Activated T-cell treated with anti-CD3 and anti-CD28 coated beads for 48 hours (primary cell): ENCODE results near the gene EXOSC9.
A peak's percentile ranks its signal among the peaks of the same experiment; 100 is the strongest.

Experiments used
- DNase-seq: peaks from one replicate; pipeline ENCODE4 v3.0.0-alpha.2; 2020; ENCODE audit warnings: low read depth

Gene EXOSC9

DNA sequence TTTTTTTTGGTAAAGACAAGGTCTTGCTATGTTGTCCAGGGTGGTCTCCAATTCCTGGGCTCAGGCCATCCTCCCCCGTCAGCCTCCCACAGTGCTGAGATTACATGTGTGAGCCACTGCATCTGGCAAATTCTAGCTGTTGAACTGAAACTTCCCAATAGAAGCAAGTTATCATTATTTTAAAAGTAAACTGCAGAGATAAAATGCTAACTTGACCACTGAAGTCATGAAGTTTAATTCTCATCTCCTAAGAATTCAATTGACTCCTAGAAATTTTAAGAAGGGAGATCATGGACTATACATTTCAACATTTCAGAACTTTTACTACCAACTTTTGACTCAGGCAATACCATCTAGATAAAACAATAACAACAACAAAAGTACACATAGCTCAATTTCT lies 11.7 kb upstream of the EXOSC9 start:
- DNase-seq = no peak

DNA sequence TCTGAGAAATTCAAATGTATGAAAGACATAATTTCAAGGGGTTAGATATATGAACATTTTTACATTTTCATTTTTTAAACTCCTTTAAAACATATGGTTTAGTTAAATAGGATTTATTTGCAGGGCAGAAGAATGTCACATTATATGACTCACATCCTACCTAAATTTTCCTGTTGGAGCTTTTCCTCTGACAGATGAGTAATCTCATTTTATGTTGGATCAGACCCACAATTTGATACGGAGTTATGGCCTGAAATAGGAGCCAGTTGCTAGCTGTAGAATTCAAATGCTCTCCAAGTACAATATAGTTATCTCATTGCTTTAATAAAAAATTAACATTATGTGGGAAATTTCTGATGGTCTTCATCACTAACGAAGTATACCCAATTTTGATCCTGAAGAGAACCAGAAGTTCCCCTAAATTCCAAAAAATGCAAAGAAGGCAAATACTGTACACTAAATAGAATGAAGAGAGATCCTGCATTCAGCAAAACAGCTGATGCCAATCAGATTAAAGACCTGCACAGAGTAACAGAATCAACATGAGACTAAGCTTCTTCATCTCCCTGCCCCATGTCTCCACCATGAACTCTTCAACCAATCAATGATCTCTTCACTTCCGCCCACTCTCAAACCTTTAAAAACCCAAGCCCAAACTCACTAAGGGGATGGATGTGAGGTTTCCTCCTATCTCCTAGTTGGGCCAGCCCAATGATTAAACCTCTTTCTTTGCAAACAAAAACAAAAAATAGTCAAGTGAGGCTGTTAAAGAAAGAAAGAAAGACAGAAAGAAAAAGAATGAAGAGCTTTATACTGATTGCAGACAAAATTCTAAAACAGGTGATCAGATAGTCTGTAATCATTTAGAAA lies 10.9 kb upstream of the EXOSC9 start:
- no peak for DNase-seq

- DNase-seq = no peak
Observed at GRCh38 chr4:121790976-121791375, 10.1 kb upstream of the EXOSC9 start.

DNA sequence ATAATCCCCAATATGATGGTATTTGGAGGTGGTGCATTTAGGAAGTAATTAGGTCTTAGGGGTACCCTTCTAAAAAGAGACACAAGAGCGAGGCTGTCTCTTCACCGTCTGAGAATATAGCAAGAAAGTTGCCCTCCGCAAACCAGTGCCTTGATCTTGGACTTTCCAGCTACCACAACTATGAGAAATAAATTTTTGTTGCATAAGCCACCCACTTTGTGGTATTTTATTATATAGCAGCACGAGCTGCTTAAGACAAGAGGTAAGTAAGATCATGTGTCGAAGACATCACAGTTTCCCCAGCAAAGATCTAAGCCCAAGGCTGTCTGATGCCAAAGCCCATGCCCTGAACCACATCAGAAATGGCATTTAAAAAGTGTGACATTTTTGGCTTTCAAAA lies 9.6 kb upstream of the EXOSC9 start:
- no peak for DNase-seq

DNA sequence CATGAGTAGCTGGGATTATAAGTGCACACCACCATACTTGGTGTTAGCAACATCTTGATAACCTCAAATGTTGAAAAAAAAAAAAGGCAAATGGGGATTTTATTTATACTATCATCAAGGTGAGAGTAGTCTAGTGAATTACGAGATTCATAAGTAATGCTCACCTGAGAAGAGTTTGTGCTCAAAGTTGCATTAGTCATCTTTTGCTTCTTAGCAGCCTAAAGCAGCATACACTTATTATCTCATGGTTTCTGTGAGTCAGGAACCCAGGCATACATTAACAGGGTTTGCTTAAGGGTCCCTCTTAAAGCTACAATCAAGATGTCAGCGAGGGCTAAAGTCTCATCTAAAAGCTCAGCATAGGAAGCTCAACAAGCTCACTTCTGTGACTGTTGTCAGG lies 8.2 kb upstream of the EXOSC9 start:
- DNase-seq = no peak

DNA sequence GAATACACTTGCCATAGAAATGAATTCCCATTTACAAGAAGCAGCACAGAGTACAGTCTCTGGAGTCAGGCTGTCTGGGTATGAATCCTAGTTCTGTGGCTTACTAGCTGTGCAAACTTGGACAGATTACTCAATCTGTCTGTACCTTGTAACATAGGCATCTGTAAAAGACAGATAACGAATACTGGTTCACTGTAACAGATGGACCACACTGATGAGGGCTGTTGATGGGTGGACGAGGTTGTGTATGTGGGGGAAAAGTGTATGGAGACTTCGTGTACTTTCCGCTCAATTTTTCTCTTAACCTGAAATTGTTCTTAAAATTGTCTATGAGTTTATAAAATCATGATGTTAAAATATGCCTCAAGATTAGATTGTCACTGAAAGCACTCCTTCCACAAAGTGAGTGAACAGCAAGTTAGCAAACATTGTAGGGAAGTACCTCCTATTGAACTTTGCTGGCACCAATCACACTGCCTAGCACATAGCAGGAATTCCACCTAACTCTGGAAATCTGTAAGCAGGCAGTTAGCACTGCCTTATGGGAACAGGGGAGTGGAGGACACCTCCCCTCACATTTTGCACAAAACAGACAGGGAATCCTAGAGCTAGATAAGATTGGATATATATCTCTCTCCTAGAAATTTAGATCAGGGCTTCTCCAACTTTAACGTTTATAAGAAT lies 6.5 kb upstream of the EXOSC9 start:
- DNase-seq = no peak

DNA sequence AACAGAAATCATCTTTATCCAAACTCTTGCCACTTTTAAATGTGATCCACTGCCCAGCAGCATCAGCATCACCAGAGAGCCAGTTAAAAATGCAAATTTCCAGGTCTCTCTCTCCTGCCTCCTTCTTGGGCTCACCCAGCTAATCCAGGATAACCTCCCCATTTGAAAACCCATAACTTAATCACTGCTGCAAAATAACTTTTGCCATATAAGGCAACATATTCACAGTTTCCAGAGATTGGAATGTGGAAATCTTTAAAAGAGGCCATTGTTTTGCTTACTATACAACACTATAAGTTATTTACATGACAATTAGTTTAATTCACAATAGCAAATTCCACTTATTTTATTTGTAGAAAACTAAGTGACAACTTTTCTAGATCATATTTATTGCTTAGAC lies 4.8 kb upstream of the EXOSC9 start:
- DNase-seq = no peak

DNA sequence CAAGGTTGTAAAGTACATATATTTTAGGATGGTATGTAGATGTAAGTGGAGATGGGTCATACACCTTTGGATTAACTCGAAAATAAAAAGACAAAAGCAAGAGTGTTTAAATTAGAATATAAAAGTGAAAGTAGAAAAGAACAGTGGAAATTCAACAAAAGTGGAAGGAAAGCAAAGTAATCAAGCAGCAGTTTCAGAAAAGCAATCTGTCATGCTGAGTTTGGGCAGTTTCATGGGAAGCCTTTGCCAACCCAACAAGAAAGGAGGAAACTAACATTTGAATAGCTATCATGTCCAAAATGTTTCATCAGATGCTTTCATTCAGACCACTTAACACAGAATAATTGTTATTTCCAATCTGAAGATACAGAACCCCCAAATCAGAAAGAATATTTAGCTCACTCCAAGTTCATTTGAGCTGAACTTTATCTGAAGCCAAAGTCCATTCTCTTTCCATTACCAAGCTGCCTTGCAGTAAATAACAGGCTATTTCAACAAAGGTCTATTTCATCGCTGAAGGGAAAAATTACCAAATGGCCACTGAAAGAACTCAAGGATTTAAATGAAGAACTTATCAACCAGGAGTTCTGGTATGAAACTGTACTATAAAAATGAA lies 1.8 kb upstream of the EXOSC9 start:
- no peak for DNase-seq

- DNase-seq = no peak
Observed at GRCh38 chr4:121799867-121800501, 1.1 kb upstream of the EXOSC9 start.

- DNase-seq = no peak
Observed at GRCh38 chr4:121800638-121800960, 524 bp upstream of the EXOSC9 start.

GRCh38 chr4:121801715-121802075 lies 572 bp downstream of the EXOSC9 start:
- DNase-seq = no peak

- no peak for DNase-seq
Observed at GRCh38 chr4:121806411-121806810, 5.3 kb downstream of the EXOSC9 start.

- no peak for DNase-seq
Observed at GRCh38 chr4:121811122-121811521, 10.0 kb downstream of the EXOSC9 start.

GRCh38 chr4:121814756-121815155 lies 13.6 kb downstream of the EXOSC9 start:
- DNase-seq = no peak

GRCh38 chr4:121817006-121817405 lies 15.9 kb downstream of the EXOSC9 start:
- no peak for DNase-seq

DNA sequence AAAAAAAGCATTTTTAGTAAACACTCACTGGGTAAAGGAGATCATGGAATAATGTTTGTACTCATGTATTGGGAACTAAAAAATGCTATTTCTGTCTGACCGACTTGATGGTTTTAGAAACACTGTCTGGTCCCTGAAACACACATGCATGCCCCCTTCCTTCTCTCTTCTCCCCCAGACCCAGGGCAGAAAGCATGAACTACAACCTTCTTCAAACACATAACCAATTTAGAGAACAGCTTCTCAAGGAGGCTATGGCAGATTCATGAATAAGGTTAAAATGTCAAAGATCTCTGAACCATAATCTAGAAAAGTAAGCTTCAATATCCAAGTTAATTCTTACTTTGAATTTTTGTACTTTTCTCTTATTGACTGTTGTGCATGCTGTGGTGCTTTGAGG lies 16.6 kb downstream of the EXOSC9 start:
- no peak for DNase-seq

DNA sequence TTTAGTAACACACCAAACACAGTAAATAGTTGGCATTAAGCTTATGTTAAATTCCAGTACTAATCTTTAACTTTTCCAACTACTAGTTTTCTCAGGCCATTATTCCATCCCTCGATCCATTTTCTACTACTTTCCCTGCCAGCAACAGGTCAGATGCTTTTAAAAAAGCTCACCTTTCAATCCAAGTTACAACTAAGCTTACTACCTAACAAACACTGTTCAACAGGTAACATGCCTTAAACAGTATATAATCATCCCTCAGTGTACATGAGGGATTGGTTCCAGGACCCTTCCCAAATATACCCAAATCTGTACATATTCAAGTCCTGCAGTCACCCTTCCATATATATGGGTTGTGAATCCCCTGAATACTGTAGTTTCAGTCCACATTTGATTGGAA lies 17.1 kb downstream of the EXOSC9 start:
- DNase-seq = no peak

DNA sequence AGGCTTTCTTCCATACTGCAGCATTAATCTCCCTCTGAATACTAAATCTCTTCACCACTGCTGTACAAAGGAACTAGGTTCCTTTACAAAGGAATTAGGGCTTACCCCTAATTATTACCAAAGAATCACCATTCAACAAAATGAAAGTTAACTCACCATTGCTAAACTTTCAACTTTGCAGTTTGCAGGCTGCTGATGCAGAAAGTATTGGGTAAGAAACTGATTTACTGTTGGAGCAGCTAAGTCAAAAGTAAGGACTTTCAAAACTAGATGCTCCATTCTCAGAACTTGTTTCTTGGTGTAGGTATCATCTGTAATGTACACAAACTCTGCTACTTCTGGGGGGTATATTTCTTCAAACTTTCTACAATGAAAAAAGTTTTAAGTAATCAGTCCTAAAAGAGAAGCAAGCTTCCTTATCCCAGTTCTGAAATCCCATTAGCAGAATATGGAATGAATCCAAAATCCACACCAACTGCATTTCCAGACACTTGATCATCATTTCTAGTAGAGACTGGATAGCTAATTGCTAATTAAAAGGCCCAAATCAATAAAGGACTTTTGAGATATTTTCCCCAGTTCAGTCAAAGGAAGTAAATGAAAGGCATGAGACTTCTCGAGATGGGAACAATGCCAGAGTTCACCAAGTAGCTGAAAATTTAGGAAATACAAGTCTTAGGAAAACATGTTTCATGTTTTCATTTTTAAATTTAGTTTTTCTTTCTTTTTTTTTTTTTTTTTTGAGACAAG lies 18.3 kb downstream of the EXOSC9 start:
- no peak for DNase-seq

DNA sequence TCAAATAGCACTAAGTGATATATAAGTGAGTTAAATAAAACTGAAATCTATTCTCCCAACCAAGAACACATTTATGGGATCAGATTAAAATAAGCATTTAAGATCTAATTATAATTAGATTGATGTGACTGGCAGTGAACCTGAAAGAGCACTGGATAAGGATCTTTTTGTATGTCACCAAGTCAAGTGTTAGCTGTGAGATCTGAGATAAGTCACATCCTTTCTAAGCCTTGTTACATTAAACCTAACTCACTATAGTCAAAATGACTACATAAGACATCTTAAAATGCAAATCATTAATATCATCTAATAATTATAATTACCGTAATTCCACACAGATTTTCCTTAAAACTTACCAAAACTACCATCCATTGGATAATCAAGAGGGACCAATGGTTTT lies 20.9 kb downstream of the EXOSC9 start:
- DNase-seq = no peak

- DNase-seq = peak; percentile 30
Observed at GRCh38 chr4:121822796-121823504, 21.8 kb downstream of the EXOSC9 start.

- peak; percentile 94 for DNase-seq
Observed at GRCh38 chr4:121823505-121824170, 22.5 kb downstream of the EXOSC9 start, which contains the start of gene CCNA2. Gene CCNA2 (minus strand): TSS chr4:121823883. CDS start chr4:121823628, 255 bp downstream.
